GM19099 (cell line): ENCODE data around the gene DSC2.

Source experiments
- POLR2A ChIP-seq: IDR thresholded peaks from 3 replicates; pipeline ENCODE4 v1.6.1; 2011; ENCODE audit warnings: low read depth; ENCODE audit not compliant: insufficient read length; ENCODE audit errors: extremely low read depth

DSC2 gene

GRCh38 chr18:31061945-31062344 is 40.3 kb downstream of the DSC2 start:
- no peak for TF ChIP-seq POLR2A

- TF ChIP-seq POLR2A, result no peak
These were observed 43.3 kb downstream of the DSC2 start for GRCh38 chr18:31058897-31059296.

GRCh38 chr18:31057917-31058316 is 44.3 kb downstream of the DSC2 start:
- no peak for TF ChIP-seq POLR2A

GRCh38 chr18:31057051-31057450 is 45.2 kb downstream of the DSC2 start:
- TF ChIP-seq POLR2A, result no peak

GRCh38 chr18:31056296-31056695 is 45.9 kb downstream of the DSC2 start:
- no peak for TF ChIP-seq POLR2A

GRCh38 chr18:31050635-31051034 is 51.6 kb downstream of the DSC2 start:
- no peak for TF ChIP-seq POLR2A

GRCh38 chr18:31049189-31049588 is 53.0 kb downstream of the DSC2 start:
- no peak for TF ChIP-seq POLR2A

GRCh38 chr18:31048216-31048615 is 54.0 kb downstream of the DSC2 start:
- TF ChIP-seq POLR2A, result no peak

GRCh38 chr18:31046916-31047315 is 55.3 kb downstream of the DSC2 start:
- TF ChIP-seq POLR2A, result no peak

- no peak for TF ChIP-seq POLR2A
These were observed 56.6 kb downstream of the DSC2 start for GRCh38 chr18:31045599-31045998.

- TF ChIP-seq POLR2A, result no peak
These were observed 57.3 kb downstream of the DSC2 start for GRCh38 chr18:31044926-31045325.

GRCh38 chr18:31043709-31044108 is 58.5 kb downstream of the DSC2 start:
- no peak for TF ChIP-seq POLR2A

GRCh38 chr18:31042406-31043181 is 59.6 kb downstream of the DSC2 start, which contains the start of gene DSC3:
Gene DSC3, minus strand, starts transcription at chr18:31042742. Its CDS starts 82 bp downstream, at chr18:31042660.
- no peak for TF ChIP-seq POLR2A

GRCh38 chr18:31042084-31042405 is 60.2 kb downstream of the DSC2 start:
- no peak for TF ChIP-seq POLR2A

GRCh38 chr18:31041271-31042083 is 60.7 kb downstream of the DSC2 start:
- no peak for TF ChIP-seq POLR2A

GRCh38 chr18:31040686-31041270 is 61.4 kb downstream of the DSC2 start:
- TF ChIP-seq POLR2A, result no peak

GRCh38 chr18:31039426-31039825 is 62.8 kb downstream of the DSC2 start:
- TF ChIP-seq POLR2A, result no peak

GRCh38 chr18:31034541-31034940 is 67.7 kb downstream of the DSC2 start:
- no peak for TF ChIP-seq POLR2A
